HCT116 (cell line): Measurements from ENCODE around the gene DPP6. TPM values are rescaled to one million over a fixed set of nuclear protein-coding genes. Genes with fewer than 3 reads are reported as not detected.

Experiments
- ATAC-seq: fragments of 200-7000 bp; cut with Tn5 transposase; 2 replicates; pipeline ENCODE4 v1.9.1; 2020; ENCODE audit warnings: mild to moderate bottlenecking, moderate library complexity
- BruUV-seq: library from RNA; stranded (reverse); fragments of 400-500 nt; replicated peaks from 2 replicates; lab custom pipeline; 2021; lab: Mats Ljungman, UMichigan
- CTCF ChIA-PET: fragments of 300-600 bp; sonication (Branson Sonifier 250); formaldehyde crosslinking; loops from one replicate; lab custom pipeline; 2021; ENCODE audit warnings: antibody characterized with exemption; lab: Charles Lee
- POLR2A ChIA-PET: fragments of 300-600, 350-600 bp; sonication (Branson Sonifier 250); formaldehyde crosslinking; loops from one replicate; lab custom pipeline; 2021; ENCODE audit warnings: antibody characterized with exemption; lab: Charles Lee
- RAD21 ChIA-PET, 2 experiments: fragments of 300-600 bp; sonication (Branson Sonifier 250); formaldehyde crosslinking; loops; one replicate each; lab custom pipeline; 2023; ENCODE audit warnings: low total read pairs in 2 of 2; ENCODE audit not compliant: uncharacterized antibody in 2 of 2, unreplicated experiment in 2 of 2, low non-redundant PET in 1 of 2; lab: Charles Lee
- DNase-seq: peaks from one replicate; pipeline ENCODE4 v3.0.0-alpha.2; 2010; ENCODE audit warnings: low read depth, low spot score
- H2AFZ ChIP-seq: fragments of 200-600 bp; shearing (Covaris generic), sonication (generic); 2 replicates; pipeline ENCODE4 v1.6.1; 2017; ENCODE audit warnings: low read depth, mixed run types, mixed read lengths, antibody characterized with exemption, low read length; ENCODE audit not compliant: poor library complexity, severe bottlenecking
- H3K27ac ChIP-seq: 2 replicates; pipeline ENCODE4 v1.5.1; 2012; ENCODE audit warnings: low read depth, low read length
- H3K27me3 ChIP-seq: fragments of 200-600 bp; sonication (generic); 2 replicates; pipeline ENCODE4 v1.6.1; 2016; ENCODE audit warnings: mixed run types, low read length, mixed read lengths; ENCODE audit not compliant: insufficient read depth
- H3K36me3 ChIP-seq, 2 experiments: fragments of 200-500 bp in 1 of 2; fragments of 200-600 bp in 1 of 2; sonication (Bioruptor generic) in 1 of 2; sonication (generic) in 1 of 2; 2 replicates each; pipeline versions ENCODE4 v1.5.1 to v1.6.1; 2014 to 2016; ENCODE audit warnings: low read length in 2 of 2, inconsistent platforms in 1 of 2, mixed read lengths in 1 of 2, mixed run types in 1 of 2; ENCODE audit not compliant: insufficient read depth in 2 of 2, control insufficient read depth in 1 of 2
- H3K4me1 ChIP-seq, 2 experiments: fragments of 200-600 bp in 1 of 2; sonication (generic) in 1 of 2; 2 replicates each; pipeline versions ENCODE4 v1.5.1 to v1.6.1; 2012 to 2017; ENCODE audit warnings: low read length in 2 of 2, inconsistent platforms in 1 of 2, mild to moderate bottlenecking in 1 of 2, mixed read lengths in 1 of 2, mixed run types in 1 of 2, moderate library complexity in 1 of 2; ENCODE audit not compliant: insufficient read depth in 2 of 2, control insufficient read depth in 1 of 2
- H3K4me2 ChIP-seq: fragments of 200-600 bp; sonication (generic); 2 replicates; pipeline ENCODE4 v1.6.1; 2017; ENCODE audit warnings: mixed run types, low read length, mixed read lengths
- H3K4me3 ChIP-seq, 2 experiments: fragments of 200-600 bp in 1 of 2; sonication (generic) in 1 of 2; replicated peaks in 1 of 2; 2 replicates each; pipeline ENCODE4 v1.5.1; 2011 to 2016; ENCODE audit warnings: low read length in 2 of 2, control low read depth in 1 of 2, low read depth in 1 of 2, mild to moderate bottlenecking in 1 of 2, mixed read lengths in 1 of 2, mixed run types in 1 of 2
- H3K79me2 ChIP-seq: fragments of 200-600 bp; sonication (generic); 2 replicates; pipeline ENCODE4 v1.6.1; 2017; ENCODE audit warnings: mild to moderate bottlenecking, mixed run types, low read length, moderate library complexity, mixed read lengths; ENCODE audit not compliant: insufficient read depth
- H3K9ac ChIP-seq: fragments of 200-600 bp; sonication (generic); 2 replicates; pipeline ENCODE4 v1.6.1; 2016; ENCODE audit warnings: low read length, mixed read lengths
- H3K9me2 ChIP-seq: fragments of 200-600 bp; sonication (generic), shearing (Covaris generic); 2 replicates; pipeline ENCODE4 v1.6.1; 2017; ENCODE audit warnings: mixed run types, mild to moderate bottlenecking, moderate library complexity; ENCODE audit not compliant: insufficient read depth
- H3K9me3 ChIP-seq, 2 experiments: fragments of 200-500 bp in 1 of 2; fragments of 200-600 bp in 1 of 2; sonication (Bioruptor generic) in 1 of 2; sonication (generic) in 1 of 2; 2 replicates each; pipeline ENCODE4 v1.6.1; 2014 to 2017; ENCODE audit warnings: low read length in 2 of 2, mixed read lengths in 2 of 2, inconsistent platforms in 1 of 2, low read depth in 1 of 2, mild to moderate bottlenecking in 1 of 2, mixed run types in 1 of 2, moderate library complexity in 1 of 2; ENCODE audit not compliant: control insufficient read depth in 1 of 2, insufficient read depth in 1 of 2
- H4K20me1 ChIP-seq: fragments of 200-600 bp; sonication (generic), shearing (Covaris generic); 2 replicates; pipeline ENCODE4 v1.6.1; 2017; ENCODE audit warnings: mixed run types, mild to moderate bottlenecking, moderate library complexity; ENCODE audit not compliant: insufficient read depth
- ATF3 ChIP-seq: IDR thresholded peaks from 2 replicates; pipeline ENCODE4 v1.6.1; 2012
- CBX3 ChIP-seq: IDR thresholded peaks from 2 replicates; pipeline ENCODE4 v1.6.1; 2012; ENCODE audit warnings: low read depth
- CEBPB ChIP-seq: IDR thresholded peaks from 2 replicates; pipeline ENCODE4 v1.6.1; 2012; ENCODE audit warnings: low read depth
- CTCF ChIP-seq, 3 experiments: fragments of 200-600 bp in 1 of 3; sonication (generic) in 1 of 3; IDR thresholded peaks in 2 of 3; conservative IDR thresholded peaks in 1 of 3; 2 replicates each; pipeline ENCODE4 v1.5.1; 2012 to 2017; ENCODE audit warnings: low read depth in 2 of 3, low read length in 2 of 3, antibody characterized with exemption in 1 of 3, borderline replicate concordance in 1 of 3, control low read depth in 1 of 3, mild to moderate bottlenecking in 1 of 3, mixed read lengths in 1 of 3, mixed run types in 1 of 3, moderate library complexity in 1 of 3; ENCODE audit not compliant: insufficient read depth in 1 of 3
- EGR1 ChIP-seq: IDR thresholded peaks from 2 replicates; pipeline ENCODE4 v1.6.1; 2012; ENCODE audit warnings: low read depth
- EZH2phosphoT487 ChIP-seq: fragments of 200-600 bp; IDR thresholded peaks from 2 replicates; pipeline ENCODE4 v1.6.1; 2018; ENCODE audit warnings: antibody characterized with exemption, borderline replicate concordance
- FOSL1 ChIP-seq: IDR thresholded peaks from 2 replicates; pipeline ENCODE4 v1.6.1; 2012; ENCODE audit warnings: low read depth
- JUND ChIP-seq: IDR thresholded peaks from 2 replicates; pipeline ENCODE4 v1.6.1; 2012
- MAX ChIP-seq: IDR thresholded peaks from 2 replicates; pipeline ENCODE4 v1.6.1; 2012
- POLR2AphosphoS5 ChIP-seq: IDR thresholded peaks from 2 replicates; pipeline ENCODE4 v1.6.1; 2011; ENCODE audit warnings: mild to moderate bottlenecking, low read depth, low read length, moderate library complexity
- RAD21 ChIP-seq: IDR thresholded peaks from 2 replicates; pipeline ENCODE4 v1.6.1; 2012; ENCODE audit warnings: low read depth, mild to moderate bottlenecking
- REST ChIP-seq: IDR thresholded peaks from 2 replicates; pipeline ENCODE4 v1.6.1; 2012; ENCODE audit warnings: low read depth
- SIN3A ChIP-seq: IDR thresholded peaks from 2 replicates; pipeline ENCODE4 v1.6.1; 2012; ENCODE audit warnings: low read depth
- SP1 ChIP-seq: IDR thresholded peaks from 2 replicates; pipeline ENCODE4 v1.6.1; 2012; ENCODE audit warnings: low read depth
- SRF ChIP-seq: IDR thresholded peaks from 2 replicates; pipeline ENCODE4 v1.6.1; 2012; ENCODE audit warnings: low read depth
- TCF7L2 ChIP-seq: IDR thresholded peaks from 2 replicates; pipeline ENCODE4 v1.7.0; 2011; ENCODE audit warnings: borderline replicate concordance, inconsistent platforms; ENCODE audit not compliant: insufficient read depth, insufficient read length; ENCODE audit errors: extremely low read depth
- YY1 ChIP-seq: IDR thresholded peaks from 2 replicates; pipeline ENCODE4 v1.6.1; 2011; ENCODE audit warnings: low read length, low read depth, moderate library complexity, mild to moderate bottlenecking; ENCODE audit not compliant: insufficient replicate concordance; ENCODE audit errors: extremely low read depth
- intact Hi-C: fragments of 100-400 bp; cut with micrococcal nuclease; formaldehyde crosslinking; loops from 2 replicates; pipeline ENCODE4 v1.10.0; 2022
- total RNA-seq: library from RNA; stranded (reverse); gene quantifications from one replicate; pipeline ENCODE4 v1.2.1, GENCODE V29; 2021; ENCODE audit not compliant: unreplicated experiment

Gene DPP6
- total RNA-seq, 1 experiment from 2014 or later: not detected

- no peaks in the 10 kb centered on the region for H3K9me3 ChIP-seq
- no peaks in the 10 kb centered on the region for H3K9me2 ChIP-seq
- 0 out of 2 replicates have a peak, but pooled peaks cover 3% of the 10 kb centered on the region for H3K27me3 ChIP-seq
- H3K79me2 ChIP-seq: no peaks in the 10 kb centered on the region
- no peak overlapping the region for H2AFZ ChIP-seq
- POLR2A ChIA-PET: no interaction called here
- peak; percentile 53 for DNase-seq
- no peaks in the 10 kb centered on the region for H3K36me3 ChIP-seq
- H4K20me1 ChIP-seq: no peaks in the 10 kb centered on the region
- H3K9ac ChIP-seq: no peak overlapping the region
- H3K4me2 ChIP-seq: no peak overlapping the region
- RAD21 ChIA-PET: no interaction called here
- no TSS peak for BruUV-seq
- intact Hi-C loops: loop anchor here (1.0 to 5.0 kb wide), 2 partner anchors 443 to 854 kb away; no protein-coding TSS in a partner anchor
- no peak overlapping the region for H3K4me3 ChIP-seq
- TF ChIP-seq MAX (no peak), ATF3 (no peak), RAD21 (peak; percentile 89), CBX3 (no peak), REST (no peak), CEBPB (no peak), SIN3A (no peak), FOSL1 (no peak), POLR2AphosphoS5 (no peak), EZH2phosphoT487 (no peak), SP1 (no peak), YY1 (no peak), SRF (no peak), EGR1 (no peak), JUND (no peak), TCF7L2 (no peak), CTCF (IDR thresholded peaks at IDR 0.05 in 2 of 3, conservative IDR thresholded peaks at IDR 0.05 in 1 of 3; ENCODE audit: borderline replicate concordance in 1 of 3, insufficient read depth in 1 of 3, low read depth in 2 of 3, low read length in 2 of 3) (peak; percentile 71 to 86 (median 84))
- TF ChIP-seq, all 23 proteins: peak for 2
- peak; percentile 99 for ATAC-seq
- CTCF ChIA-PET: interaction anchor here (0.9 to 3.1 kb wide), 5 partner anchors 14 to 466 kb away, joined by 3 to 18 read pairs (median 4); no protein-coding TSS in a partner anchor
- H3K4me1 ChIP-seq: no peaks in the 10 kb centered on the region
- no peak overlapping the region for H3K27ac ChIP-seq
Observed at GRCh38 chr7:154913638-154914307, 861.6 kb downstream of the DPP6 start.
